Right ventricle myocardium inferior (tissue), 1 donor: ENCODE results near the gene EXOC6B. TPM values are rescaled to one million over a fixed set of nuclear protein-coding genes. Genes with fewer than 3 reads are reported as not detected.
A peak's percentile ranks its signal among the peaks of the same experiment; 100 is the strongest.

Source experiments
- ATAC-seq: fragments of 200-7000 bp; cut with Tn5 transposase; one replicate; pipeline ENCODE4 v1.9.1; 2020; ENCODE audit warnings: mild to moderate bottlenecking, moderate library complexity
- DNase-seq: peaks from one replicate; pipeline ENCODE4 v3.0.0; 2021; ENCODE audit errors: missing footprints
- intact Hi-C: fragments of 100-400 bp; cut with DNase I; formaldehyde crosslinking; loops from one replicate; pipeline ENCODE4 v1.11.0; 2022
- total RNA-seq: library from RNA; stranded (reverse); fragmentation: NEBNext Ultra II Directional; extraction: Animal tissue kit (Norgen Biotek cat#: 25700); gene quantifications from one replicate; pipeline ENCODE4 v1.2.1, GENCODE V29; 2021
- donor health status: DM: no; HTN: yes; CAD: no; lungs with severe emphysema.

EXOC6B gene
- total RNA-seq, 1 donor from 2014 or later, result 117 TPM

- intact Hi-C loops, result no loop called here
- no peak for ATAC-seq
Measured at GRCh38 chr2:72133721-72134407, 692.0 kb downstream of the EXOC6B start.

GRCh38 chr2:72132981-72133720 lies 692.7 kb downstream of the EXOC6B start:
- DNase-seq, result no peak
- ATAC-seq, result no peak
- intact Hi-C loops, result no loop called here

More at GRCh38 chr2:72133721-72134407, 692.0 kb downstream of the EXOC6B start:
- DNase-seq, result no peak

DNA sequence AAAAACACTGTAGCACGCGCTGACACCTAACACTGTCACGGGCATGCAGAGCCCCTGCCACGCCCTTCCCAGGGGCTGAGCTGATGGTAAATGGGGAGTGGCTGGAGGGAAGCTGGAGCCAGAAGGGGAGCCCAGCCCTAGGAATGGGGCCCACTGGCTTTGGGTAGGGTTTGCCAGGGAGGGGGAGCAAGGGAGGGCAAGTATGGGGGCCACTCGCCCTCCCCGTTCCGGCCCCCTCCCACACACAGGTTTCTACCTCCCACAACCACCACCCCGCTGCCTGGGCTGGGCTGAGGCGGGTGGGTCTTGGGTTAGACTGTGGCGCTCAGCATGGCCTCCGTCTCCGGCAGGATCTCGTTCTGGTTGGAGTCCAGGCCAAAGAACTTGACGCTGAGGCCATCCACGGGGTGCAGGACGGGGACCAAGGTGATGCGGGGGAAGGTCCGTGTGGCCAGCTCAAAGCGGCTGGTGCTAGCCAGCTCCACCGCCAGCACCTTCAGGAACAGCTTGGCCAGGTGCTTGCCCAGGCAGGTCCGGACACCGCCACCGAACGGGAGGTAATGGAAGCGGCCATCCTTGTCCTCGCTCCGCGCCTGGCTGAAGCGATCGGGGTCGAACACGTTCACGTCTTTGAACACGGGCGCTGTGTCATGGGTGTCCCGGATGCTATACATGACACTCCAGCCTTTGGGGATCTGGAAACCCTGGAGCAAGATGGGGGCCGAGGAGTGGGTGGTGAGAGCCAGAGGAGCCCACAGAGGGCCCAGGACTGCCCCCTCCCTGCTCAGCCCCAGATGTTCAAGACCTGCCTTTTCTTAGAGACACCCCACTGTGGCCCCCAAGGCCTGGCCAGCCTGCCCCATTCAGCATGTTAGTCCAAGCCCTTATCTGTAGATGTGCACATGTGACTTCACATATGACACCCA lies 693.7 kb downstream of the EXOC6B start:
- intact Hi-C loops, result no loop called here
- DNase-seq, result no peak

DNA sequence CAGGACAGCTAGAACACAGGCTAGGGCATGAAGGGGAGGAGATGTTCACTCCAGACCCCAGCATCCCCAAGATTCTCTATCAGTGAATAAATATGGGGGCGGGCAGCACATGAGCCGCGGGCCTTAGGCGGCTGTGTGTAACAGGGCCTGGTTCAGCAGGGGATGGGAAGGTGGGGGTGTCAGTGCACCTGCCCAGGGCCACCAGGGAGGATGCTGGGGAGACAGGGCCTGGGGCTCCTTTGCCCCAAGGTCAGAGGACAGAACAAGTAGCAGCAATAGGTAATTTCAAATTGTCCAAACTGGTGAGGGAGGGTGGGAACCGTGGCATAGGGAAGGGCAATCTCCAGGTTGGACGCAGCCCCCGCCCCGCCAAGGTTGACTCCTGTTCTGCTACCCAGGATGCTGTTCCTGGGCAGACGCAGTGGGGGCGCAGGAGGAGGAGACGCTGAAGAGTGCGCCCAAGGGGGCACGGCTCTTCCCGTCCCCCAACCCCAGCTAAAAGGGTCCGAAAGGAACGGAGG lies 694.4 kb downstream of the EXOC6B start:
- DNase-seq (no peak), ATAC-seq (no peak)
- intact Hi-C loops, result no loop called here

More for the DNA sequence above, 693.7 kb downstream of the EXOC6B start:
- no peak for ATAC-seq

DNA sequence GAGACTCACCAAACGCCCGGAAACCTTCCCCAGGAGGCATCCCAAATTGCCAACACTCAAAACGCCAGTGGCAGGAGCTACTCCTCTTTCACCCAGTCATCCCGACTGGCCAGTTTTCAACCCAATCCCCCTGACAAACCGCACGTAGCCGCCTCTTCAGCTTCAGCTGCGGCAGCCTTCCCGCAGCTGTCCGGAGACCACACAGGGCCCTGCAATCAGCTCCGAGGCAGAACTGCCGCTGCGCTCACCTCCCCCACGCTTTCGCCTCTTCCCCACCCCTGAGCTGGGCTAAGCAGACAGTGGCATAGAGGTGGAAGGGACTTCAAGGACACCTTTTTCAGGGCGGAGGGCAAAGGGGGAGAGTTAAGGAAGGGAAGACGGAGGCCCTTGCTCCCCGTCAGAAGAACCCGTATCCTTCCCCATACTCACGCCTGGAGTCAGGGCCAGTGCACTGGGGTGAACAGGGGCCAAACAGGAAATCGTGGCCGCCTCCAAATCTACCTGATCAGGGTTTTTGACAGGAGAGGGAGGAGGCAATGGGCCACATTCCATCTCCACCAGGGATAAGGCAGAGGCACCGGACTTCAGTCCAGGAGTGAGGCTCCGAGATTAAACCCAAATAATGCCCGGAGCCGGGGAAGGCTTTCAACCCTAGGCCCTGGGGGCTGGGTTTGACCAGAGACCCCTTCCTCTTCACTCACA lies 695.0 kb downstream of the EXOC6B start:
- ATAC-seq, result no peak
- DNase-seq, result no peak
- intact Hi-C loops, result no loop called here

GRCh38 chr2:72129681-72130340 lies 696.0 kb downstream of the EXOC6B start:
- no peak for DNase-seq
- ATAC-seq, result no peak
- intact Hi-C loops, result no loop called here

- ATAC-seq (no peak), DNase-seq (no peak)
Measured at GRCh38 chr2:72128843-72129227, 697.0 kb downstream of the EXOC6B start.

GRCh38 chr2:72128059-72128842 lies 697.6 kb downstream of the EXOC6B start:
- no peak for ATAC-seq
- no peak for DNase-seq

More at GRCh38 chr2:72128843-72129227, 697.0 kb downstream of the EXOC6B start:
- intact Hi-C loops, result no loop called here

GRCh38 chr2:72127401-72128058 lies 698.3 kb downstream of the EXOC6B start:
- intact Hi-C loops, result no loop called here
- DNase-seq, result no peak
- ATAC-seq, result no peak

More at GRCh38 chr2:72128059-72128842, 697.6 kb downstream of the EXOC6B start:
- intact Hi-C loops, result no loop called here

GRCh38 chr2:72126186-72127100 lies 699.4 kb downstream of the EXOC6B start:
- intact Hi-C loops, result no loop called here
- no peak for DNase-seq
- ATAC-seq, result peak; percentile 30

Other genes with a start within 250 kb of the EXOC6B start
- gene SPR, start 61.4 kb upstream of the EXOC6B start, total RNA-seq, result 52.4 TPM
- gene EMX1, start 91.5 kb upstream of the EXOC6B start, total RNA-seq, result not detected
- gene SFXN5, start 245.7 kb upstream of the EXOC6B start, total RNA-seq, result 9.6 TPM